T-helper 17 cell (primary cell): Measurements from ENCODE around the gene HNF4A. TPM values are rescaled to one million over a fixed set of nuclear protein-coding genes. Genes with fewer than 3 reads are reported as not detected.

Source experiments
- ATAC-seq: fragments of 150-1000 bp; cut with Tn5 transposase; 2 replicates; pipeline ENCODE4 v1.10.0; 2021; ENCODE audit warnings: mild to moderate bottlenecking, moderate library complexity
- DNase-seq, 3 donors: peaks; one replicate each; pipeline versions ENCODE4 v3.0.0 to v3.0.0-alpha.2; 2020 to 2021
- H3K9me3 ChIP-seq: one replicate; pipeline ENCODE4 v1.7.0; 2013; ENCODE audit warnings: low read length, mild to moderate bottlenecking; ENCODE audit not compliant: control insufficient read depth, poor library complexity, severe bottlenecking
- H3K27ac Mint-ChIP-seq: one replicate; pipeline ENCODE4 v1.8.0; 2022; ENCODE audit warnings: mild to moderate bottlenecking, moderate library complexity, mixed read lengths
- H3K27me3 Mint-ChIP-seq: one replicate; pipeline ENCODE4 v1.8.0; 2022; ENCODE audit warnings: mixed read lengths
- H3K36me3 Mint-ChIP-seq: one replicate; pipeline ENCODE4 v1.8.0; 2022; ENCODE audit warnings: low read depth, mixed read lengths
- H3K4me1 Mint-ChIP-seq: one replicate; pipeline ENCODE4 v1.8.0; 2022; ENCODE audit warnings: mild to moderate bottlenecking, mixed read lengths
- H3K4me3 Mint-ChIP-seq: one replicate; pipeline ENCODE4 v1.8.0; 2022; ENCODE audit warnings: mild to moderate bottlenecking, moderate library complexity, mixed read lengths
- total RNA-seq, 4 donors: library from RNA in 2 of 4; stranded (reverse) in 2 of 4; gene quantifications; one replicate each; pipeline ENCODE4 v1.2.3 and lab custom pipeline; 2022 to 2026

Gene HNF4A
- total RNA-seq, 2 donors from 2014 or later = not detected

DNA sequence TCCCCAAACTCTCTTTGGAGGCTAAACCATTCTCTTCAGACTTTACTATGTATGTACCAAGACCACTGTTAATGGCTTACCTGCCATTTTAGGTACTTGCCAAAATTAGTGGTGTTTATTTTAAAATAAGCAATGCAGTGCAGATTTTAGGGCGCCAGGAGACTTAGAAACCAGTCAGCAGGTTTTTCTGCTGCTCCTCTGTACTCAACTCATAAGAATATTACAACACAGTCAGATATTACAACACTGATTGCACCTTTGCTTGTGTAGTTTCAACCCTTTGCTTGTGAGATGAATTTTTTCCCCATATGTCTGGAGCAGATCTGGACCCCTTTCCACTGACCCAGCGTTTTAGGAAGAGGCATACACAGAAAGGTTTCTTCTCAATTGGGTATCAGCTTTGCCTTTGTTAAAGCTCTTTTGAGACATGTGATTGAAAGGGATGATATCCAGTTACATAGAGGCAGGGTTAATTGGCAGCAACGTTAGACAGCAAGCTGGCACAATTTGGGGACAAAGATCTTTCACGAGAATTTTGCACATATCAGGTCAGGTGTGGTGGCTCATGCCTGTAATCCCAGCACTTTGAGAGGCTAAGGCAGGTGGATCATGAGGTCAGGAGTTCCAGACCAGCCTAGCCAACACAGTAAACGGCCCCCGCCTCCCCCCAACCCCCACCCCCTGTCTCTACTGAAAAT lies 126.4 kb downstream of the HNF4A start:
- no peak overlapping the region for H3K27ac Mint-ChIP-seq
- no peaks in the 10 kb centered on the region for H3K36me3 Mint-ChIP-seq
- DNase-seq (no peak), ATAC-seq (no peak)
- H3K27me3 Mint-ChIP-seq = no peaks in the 10 kb centered on the region
- peaks cover 6% of the 10 kb centered on the region for H3K4me1 Mint-ChIP-seq
- no peaks in the 10 kb centered on the region for H3K9me3 ChIP-seq
- no peak overlapping the region for H3K4me3 Mint-ChIP-seq

DNA sequence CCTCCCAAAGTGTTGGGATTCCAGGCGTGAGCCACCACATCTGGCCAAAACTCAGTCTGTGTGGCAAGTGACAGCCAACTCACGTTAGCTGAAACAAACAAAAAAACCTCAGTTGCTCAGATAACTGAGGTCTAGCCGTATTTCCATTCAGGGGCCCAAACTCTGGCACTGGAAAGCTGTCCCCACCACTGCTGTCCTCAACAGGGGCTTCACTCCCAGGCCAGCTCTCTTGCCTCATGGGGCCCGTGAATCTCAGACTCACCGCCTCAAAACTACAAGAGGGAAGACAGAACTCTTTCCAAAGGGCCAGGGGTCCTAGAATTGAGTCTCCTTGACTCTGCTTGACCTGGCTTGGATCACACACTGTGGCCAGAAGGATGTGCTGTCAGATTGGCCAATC lies 127.6 kb downstream of the HNF4A start:
- Mint-ChIP-seq H3K36me3 (no peaks in the 10 kb centered on the region), H3K27ac (no peak overlapping the region), H3K4me3 (no peak overlapping the region), H3K27me3 (no peaks in the 10 kb centered on the region), H3K4me1 (no peaks in the 10 kb centered on the region)
- ATAC-seq = no peak
- no peaks in the 10 kb centered on the region for H3K9me3 ChIP-seq
- no peak for DNase-seq

Other genes with a start within 250 kb of the HNF4A start
- gene JPH2, start 168.5 kb upstream of the HNF4A start, total RNA-seq = not detected
- gene OSER1, start 144.9 kb upstream of the HNF4A start, total RNA-seq = 100 to 1,000 TPM in 1 of 2 donors, 10 to 100 TPM in 1; 88.5 to 103 TPM
- gene GDAP1L1, start 108.4 kb upstream of the HNF4A start, total RNA-seq = not detected
- gene FITM2, start 44.5 kb upstream of the HNF4A start, total RNA-seq = 1 to 10 TPM; 3.3 to 3.4 TPM
- gene R3HDML, start 18.7 kb upstream of the HNF4A start, total RNA-seq = not detected
- 10 to 100 TPM; 11.1 to 11.7 TPM for gene TTPAL, start 120.2 kb downstream of the HNF4A start, total RNA-seq
- 10 to 100 TPM; 62.8 to 76.2 TPM for gene SERINC3, start 166.4 kb downstream of the HNF4A start, total RNA-seq
- 1 to 10 TPM; 2.2 to 4.5 TPM for gene PKIG, start 226.9 kb downstream of the HNF4A start, total RNA-seq